Medulla oblongata (tissue), 1 donor: ENCODE data around the gene PRKAR1B.
A peak's percentile ranks its signal among the peaks of the same experiment; 100 is the strongest.

Experiments
- DNase-seq: peaks from one replicate; pipeline ENCODE4 v3.0.0-alpha.2; 2015; ENCODE audit errors: extremely low spot score

Gene PRKAR1B

GRCh38 chr7:727104-727805 is at the start of gene PRKAR1B:
TSS of gene PRKAR1B (minus strand) at chr7:727281. CDS start at chr7:711505, 15,776 bp downstream.
- no peak for DNase-seq

GRCh38 chr7:776381-776780 is 49.3 kb upstream of the PRKAR1B start:
- DNase-seq: no peak

- peak; percentile 27 for DNase-seq
Measured at GRCh38 chr7:774161-775109, 47.4 kb upstream of the PRKAR1B start.

- DNase-seq: no peak
Measured at GRCh38 chr7:773622-773915, 46.5 kb upstream of the PRKAR1B start.

GRCh38 chr7:772861-773621 is 46.0 kb upstream of the PRKAR1B start:
- DNase-seq: no peak

- no peak for DNase-seq
Measured at GRCh38 chr7:772392-772791, 45.3 kb upstream of the PRKAR1B start.

GRCh38 chr7:772005-772294 is 44.9 kb upstream of the PRKAR1B start:
- DNase-seq: no peak

GRCh38 chr7:771234-772004 is 44.3 kb upstream of the PRKAR1B start:
- DNase-seq: no peak

GRCh38 chr7:770741-771166 is 43.7 kb upstream of the PRKAR1B start:
- no peak for DNase-seq

GRCh38 chr7:770336-770735 is 43.3 kb upstream of the PRKAR1B start:
- DNase-seq: no peak

DNA sequence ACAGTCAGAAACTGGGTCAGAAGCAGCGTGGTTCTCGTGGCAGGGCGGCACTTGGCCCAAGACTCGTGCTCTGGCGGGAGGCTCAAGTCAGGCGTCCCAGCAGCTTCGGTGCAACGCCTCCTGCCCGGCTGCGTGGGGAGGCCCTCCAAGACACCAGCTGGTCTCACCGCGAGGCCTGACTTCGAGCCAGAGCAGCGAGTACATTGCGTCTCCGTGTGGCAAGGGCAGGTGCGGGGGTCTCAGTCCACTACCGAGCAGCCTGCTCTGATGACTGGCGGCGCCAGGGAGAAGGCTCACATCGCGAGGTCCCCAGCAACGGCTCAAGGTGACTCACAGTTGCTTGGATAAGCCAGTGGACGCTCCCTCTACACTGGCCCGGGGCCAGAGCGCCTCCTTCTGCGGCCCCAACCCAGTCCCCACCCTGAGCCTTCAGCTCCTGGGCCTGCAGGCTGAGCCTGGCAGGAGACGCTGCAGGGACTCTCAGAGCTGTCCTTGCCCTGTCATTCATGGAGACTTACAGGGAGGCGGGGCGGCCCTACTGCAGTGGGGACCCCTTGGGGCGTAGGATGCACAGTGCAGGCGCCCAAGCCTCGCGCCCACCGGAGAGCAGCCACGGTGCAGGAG is 41.9 kb upstream of the PRKAR1B start:
- DNase-seq: peak; percentile 66

DNA sequence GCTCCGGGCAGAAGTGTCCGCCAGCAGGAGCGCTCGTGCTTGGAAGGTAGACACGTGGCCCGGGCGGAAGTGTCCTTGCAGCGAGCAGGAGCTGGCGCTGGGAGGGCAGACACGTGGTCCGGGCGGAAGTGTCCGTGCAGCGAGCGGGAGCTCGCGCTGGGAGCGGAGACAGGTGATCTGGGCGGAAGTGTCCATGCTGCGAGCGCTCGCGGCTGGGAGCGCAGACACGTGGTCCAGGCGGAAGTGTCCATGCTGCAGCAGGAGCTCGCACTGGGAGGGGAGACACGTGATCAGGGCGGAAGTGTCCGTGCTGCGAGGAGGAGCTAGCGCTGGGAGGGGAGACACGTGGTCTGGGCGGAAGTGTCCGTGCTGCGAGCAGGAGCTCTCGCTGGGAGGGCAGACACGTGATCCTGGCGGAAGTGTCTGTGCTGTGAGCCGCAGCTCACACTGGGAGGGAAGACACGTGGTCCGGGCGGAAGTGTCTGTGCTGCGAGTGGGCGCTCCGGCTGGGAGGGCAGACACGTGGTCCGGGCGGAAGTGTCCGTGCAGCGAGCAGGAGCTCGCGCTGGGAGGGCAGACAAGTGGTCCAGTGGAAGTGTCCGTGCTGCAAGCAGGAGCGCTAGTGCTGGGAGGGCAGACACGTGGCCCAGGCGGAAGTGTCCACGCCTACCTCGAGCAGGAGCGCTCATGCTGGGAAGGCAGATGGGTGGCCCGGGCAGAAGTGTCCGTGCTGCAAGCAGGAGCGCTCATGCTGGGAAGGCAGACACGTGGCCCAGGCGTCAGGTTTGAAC is 41.1 kb upstream of the PRKAR1B start:
- DNase-seq: peak; percentile 42

DNA sequence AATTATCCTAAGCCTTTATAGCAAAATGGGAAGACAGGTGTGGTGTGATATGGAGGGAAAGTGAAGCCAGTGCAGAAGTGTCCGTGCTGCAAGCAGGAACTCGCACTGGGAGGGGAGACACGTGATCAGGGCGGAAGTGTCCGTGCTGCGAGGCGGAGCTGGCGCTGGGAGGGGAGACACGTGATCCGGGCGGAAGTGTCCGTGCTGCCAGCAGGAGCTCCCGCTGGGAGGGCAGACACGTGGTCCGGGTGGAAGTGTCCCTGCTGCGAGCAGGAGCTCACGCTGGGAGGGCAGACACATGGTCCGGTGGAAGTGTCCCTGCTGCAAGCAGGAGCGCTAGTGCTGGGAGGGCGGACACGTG is 40.5 kb upstream of the PRKAR1B start:
- no peak for DNase-seq

DNA sequence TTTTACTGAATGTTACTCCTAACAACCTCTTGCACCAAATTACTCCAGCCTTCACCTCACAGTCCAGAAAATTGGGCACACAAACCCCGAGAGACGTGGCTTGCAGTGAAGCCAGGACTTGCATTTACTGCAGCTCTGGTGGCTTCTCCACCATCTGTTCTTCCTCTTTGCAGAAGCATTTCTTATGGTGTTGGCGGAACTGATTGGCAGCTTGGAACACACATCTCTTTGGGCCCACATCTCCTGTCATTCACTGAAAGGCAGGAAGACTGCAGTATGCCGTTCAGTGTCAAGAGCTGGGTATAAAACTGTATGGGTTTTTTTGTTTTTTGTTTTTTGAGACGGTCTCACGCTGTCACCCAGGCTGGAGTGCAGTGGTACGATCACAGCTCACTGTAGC is 38.3 kb upstream of the PRKAR1B start:
- no peak for DNase-seq

DNA sequence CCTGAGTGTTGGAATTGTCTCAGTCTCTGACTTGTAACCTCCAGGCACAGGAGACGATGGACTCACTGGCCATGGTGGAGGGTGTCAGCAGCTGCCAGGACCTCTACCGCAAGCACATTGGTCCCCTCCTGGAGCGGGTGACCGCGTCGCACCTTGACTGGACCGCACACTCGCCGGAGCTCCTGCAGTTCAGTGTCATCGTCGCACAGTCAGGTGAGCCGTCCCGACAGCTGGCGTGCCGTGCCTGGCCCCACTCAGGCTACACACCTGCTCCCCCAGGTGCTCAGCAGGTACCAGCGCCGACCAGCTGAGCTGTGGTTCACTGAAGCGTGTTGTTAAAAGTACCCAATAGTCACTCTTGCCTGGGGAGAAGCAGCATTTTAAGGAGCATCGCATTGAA is 36.7 kb upstream of the PRKAR1B start:
- DNase-seq: no peak

DNA sequence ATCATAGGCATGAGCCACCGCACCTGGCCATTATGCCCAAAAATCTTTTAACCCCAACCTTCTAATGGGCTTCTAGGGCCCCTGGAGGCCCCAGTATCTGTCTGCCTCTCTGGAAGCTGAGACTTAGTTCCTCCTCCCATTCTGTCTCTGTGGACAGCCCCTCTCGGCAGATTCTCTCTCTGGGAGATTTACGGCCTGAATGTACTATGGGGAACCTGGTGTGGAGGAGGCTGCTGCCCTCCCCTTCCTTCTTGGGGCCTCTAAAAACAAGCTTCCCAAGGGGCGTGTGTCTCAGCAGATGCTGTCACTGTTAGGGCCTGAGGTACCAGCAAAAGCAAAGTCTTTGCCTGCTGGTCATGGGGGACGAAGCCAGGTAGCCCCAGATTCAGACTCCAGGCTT is 35.8 kb upstream of the PRKAR1B start:
- no peak for DNase-seq

DNA sequence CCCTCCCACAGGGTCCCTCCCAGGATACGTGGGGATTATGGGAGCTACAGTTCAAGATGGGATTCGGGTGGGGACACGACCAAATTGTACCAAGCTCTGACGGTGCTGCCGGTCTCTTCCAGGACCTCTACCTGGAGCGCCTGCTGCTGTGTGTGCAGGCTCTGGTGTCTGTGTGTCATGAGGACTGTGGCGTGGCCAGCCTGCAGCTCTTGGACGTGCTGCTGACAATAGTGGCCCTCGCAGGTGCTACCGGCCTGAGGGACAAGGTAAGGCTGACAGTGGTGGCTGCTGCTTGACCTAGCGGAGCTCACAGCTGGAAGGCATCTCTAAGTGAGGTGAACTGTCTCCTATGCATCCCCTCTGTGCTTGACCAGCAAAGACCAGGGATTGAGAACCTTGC is 34.5 kb upstream of the PRKAR1B start:
- no peak for DNase-seq

- no peak for DNase-seq
Measured at GRCh38 chr7:761101-761500, 34.0 kb upstream of the PRKAR1B start.

GRCh38 chr7:760006-760405 is 32.9 kb upstream of the PRKAR1B start:
- DNase-seq: no peak

DNA sequence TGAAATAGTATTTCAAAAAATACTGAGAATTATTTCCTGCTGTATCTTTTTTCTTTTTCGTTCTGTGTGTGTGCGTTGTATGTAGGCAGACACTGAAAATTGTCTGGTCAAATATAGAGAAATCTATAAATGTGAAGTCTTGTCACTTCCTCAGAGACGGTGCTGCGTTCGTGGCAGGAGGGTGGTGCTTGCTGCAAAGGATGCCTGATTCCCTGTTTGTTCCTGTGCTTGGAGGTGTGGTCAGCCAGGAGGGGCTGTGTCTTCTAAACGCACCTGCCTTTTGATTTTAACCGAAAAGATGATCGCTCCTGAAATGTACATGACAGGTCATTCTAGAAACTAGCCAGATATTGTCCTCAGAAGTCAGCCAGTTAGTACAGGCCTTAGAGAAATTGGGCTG is 32.5 kb upstream of the PRKAR1B start:
- no peak for DNase-seq

DNA sequence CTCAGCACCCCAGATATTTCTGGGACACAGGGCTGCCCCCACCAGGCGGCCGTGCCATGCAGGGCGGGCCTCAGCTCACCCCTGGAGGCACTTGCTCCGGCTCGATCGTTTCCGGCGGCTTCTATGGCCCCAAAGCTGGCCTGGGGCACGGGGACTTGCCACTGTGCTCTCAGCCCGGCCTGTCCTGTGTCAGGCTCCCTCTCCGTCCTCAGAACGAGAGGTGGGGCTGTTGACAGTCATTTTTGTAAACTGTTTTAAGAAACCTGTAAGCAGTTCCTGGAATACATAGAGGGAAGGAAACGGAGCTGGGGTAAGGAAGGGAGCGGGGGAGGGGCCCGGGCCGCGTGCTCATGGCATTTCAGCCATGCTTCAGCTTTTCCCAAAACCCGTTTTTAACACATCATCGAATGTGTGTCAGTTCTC is 30.7 kb upstream of the PRKAR1B start:
- DNase-seq: no peak
